Activated naive CD4-positive, alpha-beta T cell treated with anti-CD3 and anti-CD28 coated beads for 36 hours (primary cell): Measurements from ENCODE around the gene CCDC69. TPM values are rescaled to one million over a fixed set of nuclear protein-coding genes. Genes with fewer than 3 reads are reported as not detected.

ENCODE experiments used
- CTCF ChIA-PET: fragments of 350-600 bp; sonication (Branson Sonifier 250); formaldehyde crosslinking; loops from one replicate; lab custom pipeline; 2021; ENCODE audit warnings: antibody characterized with exemption; lab: Charles Lee
- DNase-seq: peaks from one replicate; pipeline ENCODE4 v3.0.0-alpha.2; 2020
- H3K27ac Mint-ChIP-seq: one replicate; pipeline ENCODE4 v1.8.0; 2021; ENCODE audit warnings: mild to moderate bottlenecking, mixed read lengths
- H3K27me3 Mint-ChIP-seq: one replicate; pipeline ENCODE4 v1.8.0; 2021; ENCODE audit warnings: low read depth, mixed read lengths
- H3K36me3 Mint-ChIP-seq: one replicate; pipeline ENCODE4 v1.8.0; 2021; ENCODE audit warnings: low read depth, mixed read lengths
- H3K4me1 Mint-ChIP-seq: one replicate; pipeline ENCODE4 v1.8.0; 2021; ENCODE audit warnings: low read depth, mixed read lengths
- H3K4me3 Mint-ChIP-seq: one replicate; pipeline ENCODE4 v1.8.0; 2021; ENCODE audit warnings: mild to moderate bottlenecking, moderate library complexity, mixed read lengths
- H3K9me3 Mint-ChIP-seq: one replicate; pipeline ENCODE4 v1.8.0; 2021; ENCODE audit warnings: mixed read lengths
- intact Hi-C: fragments of 100-400 bp; cut with micrococcal nuclease; formaldehyde crosslinking; loops from one replicate; pipeline ENCODE4 v1.15.1; 2023
- total RNA-seq, 2 experiments: library from RNA; stranded (reverse); gene quantifications; one replicate each; pipeline ENCODE4 v1.2.3, GENCODE V29; 2021

Gene CCDC69
- total RNA-seq, 2 experiments from 2014 or later = 15.5 to 18.5 TPM

DNA sequence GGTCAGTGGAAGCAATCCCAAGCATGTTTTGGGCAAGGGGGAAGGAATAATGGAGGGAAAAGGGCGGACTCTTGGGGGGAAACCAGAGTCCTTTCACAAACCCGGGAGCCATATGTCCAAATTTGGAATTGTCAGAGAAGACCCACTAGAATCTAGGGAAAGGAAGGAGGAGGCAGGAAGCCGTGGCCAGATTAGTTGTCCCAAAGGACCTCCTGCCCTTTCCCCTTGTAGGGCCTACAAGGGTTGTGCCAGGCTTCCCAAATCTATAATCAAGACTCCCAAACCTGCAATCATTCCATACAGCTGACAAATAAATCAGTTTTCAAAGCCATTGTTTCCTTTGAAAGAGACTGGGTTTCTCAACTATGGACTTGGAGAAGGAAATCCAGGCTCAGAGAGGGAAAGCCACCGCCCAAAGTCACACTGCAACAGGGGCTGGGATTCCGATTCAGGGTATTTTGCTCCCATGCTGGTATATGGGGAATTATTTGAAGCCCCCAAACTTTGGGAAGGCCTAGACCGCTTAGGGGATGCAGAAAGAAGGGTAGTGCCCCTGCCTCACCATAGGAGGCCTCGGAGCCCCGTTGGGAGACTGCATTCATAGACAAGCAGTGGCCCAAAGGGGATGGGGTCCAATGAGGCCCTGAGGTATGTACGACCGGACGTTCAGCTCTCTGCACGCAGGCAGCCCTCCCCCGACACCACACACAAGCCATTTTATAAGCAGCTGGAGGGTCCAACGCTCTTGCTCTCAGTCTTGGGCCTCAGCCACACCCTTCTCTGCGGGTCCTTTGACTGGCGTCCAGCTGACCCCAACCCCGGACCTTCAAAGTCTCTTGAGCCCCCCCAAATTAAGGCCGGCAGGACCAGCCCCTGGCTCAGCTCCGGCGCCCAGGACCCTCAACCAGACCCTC lies 67.1 kb downstream of the CCDC69 start:
- Mint-ChIP-seq H3K9me3 (no peaks in the 10 kb centered on the region), H3K4me3 (peak overlapping the region; percentile 92), H3K36me3 (peaks cover 5% of the 10 kb centered on the region), H3K27ac (peak overlapping the region; percentile 90), H3K4me1 (peaks cover 65% of the 10 kb centered on the region), H3K27me3 (no peaks in the 10 kb centered on the region)
- CTCF ChIA-PET = interaction anchor here (0.8 to 6.5 kb wide), 12 partner anchors 8 to 160 kb away, joined by 3 to 59 read pairs (median 4); partner anchors contain the start of gene CCDC69
- intact Hi-C loops = loop anchor here (10.0 kb wide), 1 partner anchor 288 kb away; the partner anchor contains the start of gene SLC36A1
- peak; percentile 57 for DNase-seq

DNA sequence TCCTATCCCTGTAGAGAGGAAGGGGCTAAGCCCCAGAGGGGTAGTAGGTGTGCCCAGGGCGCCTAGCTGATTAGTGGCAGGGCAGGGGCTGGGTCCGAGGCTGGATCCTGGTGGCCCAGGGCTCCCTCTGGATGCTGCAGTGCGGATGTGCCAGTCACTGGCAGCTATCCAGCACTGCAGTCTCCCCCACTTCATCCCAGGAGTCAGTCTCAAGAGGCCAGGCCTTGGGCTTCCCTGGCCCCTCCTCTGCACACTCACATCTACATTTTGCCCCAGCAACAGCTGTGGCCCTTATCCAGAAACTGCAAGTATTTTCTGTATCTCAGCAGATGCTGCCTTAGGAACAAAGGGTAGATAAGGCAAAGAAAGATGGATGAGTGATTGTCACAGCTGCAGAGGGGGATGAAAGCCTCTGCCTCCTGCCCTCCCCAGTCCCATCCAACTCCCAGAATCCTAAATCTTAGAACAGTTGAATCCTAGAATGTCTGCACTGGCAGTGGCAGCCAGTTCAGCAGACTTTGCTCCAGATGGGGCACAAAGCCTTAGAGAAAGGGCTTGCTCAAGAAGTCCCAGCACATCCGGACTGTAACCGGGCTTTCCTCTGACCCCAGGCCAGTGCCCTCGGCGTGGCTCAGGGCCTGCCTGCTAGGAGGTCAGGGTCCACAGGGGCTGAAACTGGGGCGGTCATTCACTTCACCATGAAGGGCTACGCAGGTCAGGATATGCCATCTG lies 68.0 kb downstream of the CCDC69 start:
- peak overlapping the region; percentile 92 for H3K4me3 Mint-ChIP-seq
- no peaks in the 10 kb centered on the region for H3K9me3 Mint-ChIP-seq
- H3K36me3 Mint-ChIP-seq = peaks cover 5% of the 10 kb centered on the region
- peak overlapping the region; percentile 90 for H3K27ac Mint-ChIP-seq
- H3K4me1 Mint-ChIP-seq = peaks cover 72% of the 10 kb centered on the region
- CTCF ChIA-PET = interaction anchor here (0.6 to 6.5 kb wide), 8 partner anchors 9 to 42 kb away, joined by 3 to 59 read pairs (median 6); no protein-coding TSS in a partner anchor
- intact Hi-C loops = loop anchor here (1.0 to 10.0 kb wide), 5 partner anchors 15 to 289 kb away; partner anchors contain the start of gene SLC36A1
- no peaks in the 10 kb centered on the region for H3K27me3 Mint-ChIP-seq
- peak; percentile 50 for DNase-seq

DNA sequence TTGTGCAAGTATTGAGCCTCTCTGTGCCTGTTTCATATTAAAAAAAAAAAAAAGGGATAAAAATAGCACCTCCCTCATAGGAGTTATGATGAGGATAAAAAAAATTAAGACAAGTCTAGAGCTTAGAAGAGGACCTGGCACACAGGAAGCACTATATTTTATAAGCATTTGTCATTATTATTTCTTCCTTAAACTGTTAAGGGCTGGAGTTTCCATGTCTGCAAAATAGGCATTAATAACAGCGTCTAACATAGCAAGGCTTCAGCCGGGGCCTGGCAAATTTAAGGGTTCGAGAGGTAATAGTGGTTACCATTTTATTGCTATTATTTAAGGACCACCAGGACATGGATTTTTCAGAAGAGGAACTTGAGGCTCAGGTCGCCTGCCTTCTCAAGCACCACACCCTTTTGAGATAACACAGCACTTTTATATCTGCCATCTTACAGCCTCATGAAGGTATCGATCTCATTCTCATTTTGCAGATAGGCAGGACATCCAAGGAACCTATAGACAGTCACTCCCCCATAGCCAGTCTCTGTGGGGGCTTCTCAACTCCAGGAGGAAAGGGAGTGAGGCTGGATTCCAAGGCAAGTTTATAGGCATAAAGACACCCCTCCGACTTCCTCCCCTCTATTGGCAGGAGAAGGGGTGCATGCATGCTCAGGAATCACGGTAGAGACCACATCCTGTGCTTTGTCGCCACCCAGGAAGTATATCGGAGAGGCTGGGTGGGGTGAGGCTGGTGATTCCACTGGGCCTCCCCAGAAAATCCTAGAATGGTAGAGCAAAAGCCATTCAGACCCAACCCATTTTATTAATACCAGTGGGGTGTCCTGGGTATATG lies 68.7 kb downstream of the CCDC69 start:
- Mint-ChIP-seq H3K9me3 (no peaks in the 10 kb centered on the region), H3K27ac (peak overlapping the region; percentile 90), H3K36me3 (peaks cover 7% of the 10 kb centered on the region), H3K27me3 (no peaks in the 10 kb centered on the region), H3K4me3 (peak overlapping the region; percentile 92), H3K4me1 (peaks cover 76% of the 10 kb centered on the region)
- DNase-seq = peak; percentile 71
- intact Hi-C loops = loop anchor here (1.0 to 10.0 kb wide), 8 partner anchors 14 to 698 kb away; partner anchors contain the start of genes G3BP1, RBM22 and SLC36A1
- CTCF ChIA-PET = interaction anchor here (0.6 to 6.5 kb wide), 12 partner anchors 10 to 711 kb away, joined by 3 to 59 read pairs (median 4); no protein-coding TSS in a partner anchor

DNA sequence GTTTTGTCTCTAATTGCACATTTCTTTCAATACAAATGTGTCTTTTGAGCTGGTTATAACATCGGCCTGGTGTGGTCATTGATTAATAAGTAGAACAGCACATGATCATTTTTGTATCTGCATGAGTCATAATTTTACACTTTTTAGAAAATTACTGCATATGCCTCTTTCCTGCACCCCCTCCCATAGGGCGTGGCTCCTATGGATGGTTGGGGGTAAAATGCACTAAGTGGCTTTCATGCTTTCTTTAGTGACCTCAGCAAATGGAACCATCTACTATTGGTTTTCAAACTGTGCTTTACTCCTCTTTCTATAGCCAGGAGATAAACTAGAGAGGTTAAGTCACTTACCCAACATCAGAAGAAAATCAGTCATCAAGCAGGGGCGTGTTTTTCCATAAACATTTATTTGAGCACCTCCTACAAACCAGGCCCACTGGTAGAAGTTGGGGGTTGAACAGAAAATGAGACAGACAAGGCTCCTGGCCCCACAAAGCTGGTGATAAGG lies 70.1 kb downstream of the CCDC69 start:
- no peaks in the 10 kb centered on the region for H3K27me3 Mint-ChIP-seq
- peaks cover 79% of the 10 kb centered on the region for H3K4me1 Mint-ChIP-seq
- no peaks in the 10 kb centered on the region for H3K9me3 Mint-ChIP-seq
- H3K27ac Mint-ChIP-seq = peak overlapping the region; percentile 90
- H3K4me3 Mint-ChIP-seq = peak overlapping the region; percentile 10
- intact Hi-C loops = loop anchor here (2.0 to 10.0 kb wide), 5 partner anchors 291 to 1603 kb away; partner anchors contain the start of genes CSNK1A1, G3BP1, RBM22 and SLC36A1
- CTCF ChIA-PET = interaction anchor here (0.5 to 6.5 kb wide), 7 partner anchors 10 to 70 kb away, joined by 3 to 59 read pairs (median 4); partner anchors contain the start of gene CCDC69
- H3K36me3 Mint-ChIP-seq = peaks cover 7% of the 10 kb centered on the region
- peak; percentile 73 for DNase-seq

DNA sequence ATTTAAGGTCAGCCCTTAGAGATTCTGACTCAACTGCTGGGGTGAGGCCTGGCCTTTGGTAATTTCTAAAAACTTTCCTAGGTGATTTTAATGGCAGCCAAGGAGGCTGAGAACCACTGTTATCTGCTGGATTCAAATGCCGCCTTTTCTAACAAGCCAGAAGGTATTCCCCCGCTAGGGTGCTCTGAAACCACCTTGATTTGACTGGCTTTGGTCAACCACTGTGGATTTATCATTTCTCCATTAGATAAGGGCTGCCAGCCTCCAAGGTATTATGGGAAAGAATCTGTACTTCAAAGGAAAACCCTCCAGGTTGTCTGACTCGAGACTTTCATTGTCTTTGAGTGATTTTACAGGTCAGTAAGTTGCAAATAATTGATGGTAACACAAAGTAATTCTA lies 70.6 kb downstream of the CCDC69 start:
- Mint-ChIP-seq H3K36me3 (peaks cover 7% of the 10 kb centered on the region), H3K4me1 (peaks cover 78% of the 10 kb centered on the region), H3K9me3 (no peaks in the 10 kb centered on the region), H3K27me3 (no peaks in the 10 kb centered on the region), H3K4me3 (peak overlapping the region; percentile 10), H3K27ac (peak overlapping the region; percentile 90)
- DNase-seq = peak; percentile 40
- CTCF ChIA-PET = interaction anchor here (0.7 to 14.6 kb wide), 6 partner anchors 11 to 70 kb away, joined by 3 to 192 read pairs (median 12); partner anchors contain the start of gene CCDC69
- intact Hi-C loops = loop anchor here (2.0 to 10.0 kb wide), 5 partner anchors 292 to 1602 kb away; partner anchors contain the start of genes CSNK1A1, G3BP1, RBM22 and SLC36A1

DNA sequence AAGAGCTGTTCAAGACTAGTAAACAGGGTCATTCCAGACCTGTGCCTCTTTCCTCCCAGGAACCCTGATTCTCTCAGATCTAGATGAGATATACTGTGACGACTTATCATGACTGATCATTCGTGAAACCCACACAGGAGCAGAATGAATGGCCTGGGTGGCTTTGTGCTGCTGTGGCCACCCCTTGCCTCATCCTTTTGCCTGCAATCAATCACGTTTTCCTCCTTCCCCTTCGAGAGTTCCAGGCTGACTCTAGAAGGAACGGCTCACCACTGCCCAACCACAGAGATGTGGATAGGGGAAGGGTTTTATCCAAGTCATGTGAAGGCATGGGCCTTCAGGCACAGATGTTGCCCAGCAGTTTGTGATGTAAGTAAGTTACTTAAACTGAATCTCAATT lies 72.1 kb downstream of the CCDC69 start:
- CTCF ChIA-PET = interaction anchor here (0.6 to 14.6 kb wide), 3 partner anchors 10 to 23 kb away, joined by 3 to 192 read pairs (median 26); no protein-coding TSS in a partner anchor
- Mint-ChIP-seq H3K4me1 (peaks cover 88% of the 10 kb centered on the region), H3K4me3 (peak overlapping the region; percentile 34), H3K27ac (peak overlapping the region; percentile 90), H3K27me3 (no peaks in the 10 kb centered on the region), H3K9me3 (no peaks in the 10 kb centered on the region), H3K36me3 (peaks cover 16% of the 10 kb centered on the region)
- DNase-seq = peak; percentile 86
- intact Hi-C loops = loop anchor here (1.0 to 10.0 kb wide), 10 partner anchors 73 to 1601 kb away; partner anchors contain the start of genes CSNK1A1, G3BP1, RBM22 and SLC36A1

DNA sequence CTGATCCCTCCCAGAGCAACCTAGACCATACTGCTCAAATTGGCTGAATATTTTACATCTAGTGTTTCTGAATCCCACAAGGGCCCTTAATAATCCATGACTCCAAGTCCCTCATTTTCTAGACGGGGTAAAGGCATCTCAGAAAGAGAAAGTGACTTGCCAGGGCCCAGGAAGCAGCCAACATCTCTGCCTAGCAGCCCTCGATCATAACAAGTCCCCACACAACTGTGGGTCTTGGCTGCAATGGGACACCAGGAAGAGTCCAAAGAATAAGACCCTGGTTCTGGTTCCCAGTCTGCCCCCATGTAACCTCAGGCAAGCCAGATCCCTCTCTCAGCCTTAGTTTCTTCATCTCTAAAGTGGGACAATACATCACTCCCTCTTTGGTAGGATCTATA lies 72.6 kb downstream of the CCDC69 start:
- Mint-ChIP-seq H3K27ac (peak overlapping the region; percentile 90), H3K4me3 (peak overlapping the region; percentile 34), H3K36me3 (peaks cover 18% of the 10 kb centered on the region), H3K27me3 (no peaks in the 10 kb centered on the region), H3K9me3 (no peaks in the 10 kb centered on the region), H3K4me1 (peaks cover 93% of the 10 kb centered on the region)
- peak; percentile 41 for DNase-seq
- intact Hi-C loops = loop anchor here (1.0 to 10.0 kb wide), 9 partner anchors 73 to 694 kb away; partner anchors contain the start of genes G3BP1, RBM22 and SLC36A1
- CTCF ChIA-PET = interaction anchor here (0.6 to 14.6 kb wide), 7 partner anchors 10 to 349 kb away, joined by 3 to 192 read pairs (median 14); no protein-coding TSS in a partner anchor

DNA sequence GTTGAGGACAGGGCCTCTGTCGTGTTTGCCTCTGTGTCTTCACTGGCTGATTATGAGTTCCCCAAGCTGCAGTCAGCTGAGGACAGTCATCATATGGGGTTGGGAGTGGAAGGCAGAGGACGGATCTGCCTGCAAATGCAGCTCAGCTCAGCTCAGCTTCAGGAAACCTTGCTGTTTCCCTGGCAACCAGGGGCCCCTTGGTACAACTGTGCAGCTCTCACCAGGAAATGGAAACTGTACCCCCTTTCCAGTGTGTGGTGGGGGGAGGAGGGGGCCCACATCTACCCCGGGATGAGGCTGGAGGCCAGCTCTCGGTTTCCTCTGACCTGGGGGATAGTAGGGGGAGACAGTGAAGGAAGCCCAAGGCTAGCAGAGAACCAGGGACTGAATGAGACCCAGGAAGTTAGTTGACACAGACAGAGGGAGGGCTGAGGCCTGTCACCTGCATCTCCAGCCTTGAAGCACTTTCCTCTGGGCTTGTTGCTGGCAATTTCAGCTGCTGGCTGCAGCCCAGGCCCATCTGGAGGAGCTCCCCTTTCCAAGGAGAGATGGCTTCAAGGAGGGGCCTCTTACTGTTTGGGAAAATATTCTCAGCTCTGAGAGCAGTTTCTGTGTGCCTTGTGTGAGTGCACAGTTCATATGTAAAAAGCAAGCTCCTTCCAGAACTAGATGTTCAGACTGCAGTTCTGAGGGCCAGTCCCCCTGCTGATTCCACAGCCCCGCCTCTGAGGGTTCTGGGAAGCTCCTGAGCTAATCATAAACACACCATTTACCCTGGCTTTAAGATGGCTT lies 73.2 kb downstream of the CCDC69 start:
- H3K4me3 Mint-ChIP-seq = peak overlapping the region; percentile 64
- H3K27me3 Mint-ChIP-seq = no peaks in the 10 kb centered on the region
- peak; percentile 91 for DNase-seq
- intact Hi-C loops = loop anchor here (1.0 to 10.0 kb wide), 13 partner anchors 9 to 739 kb away; partner anchors contain the start of genes G3BP1, RBM22 and SLC36A1
- CTCF ChIA-PET = interaction anchor here (0.6 to 14.6 kb wide), 11 partner anchors 9 to 450 kb away, joined by 3 to 192 read pairs (median 4); partner anchors contain the start of gene RBM22
- peak overlapping the region; percentile 90 for H3K27ac Mint-ChIP-seq
- H3K9me3 Mint-ChIP-seq = no peaks in the 10 kb centered on the region
- H3K4me1 Mint-ChIP-seq = peaks cover 94% of the 10 kb centered on the region
- peaks cover 22% of the 10 kb centered on the region for H3K36me3 Mint-ChIP-seq

DNA sequence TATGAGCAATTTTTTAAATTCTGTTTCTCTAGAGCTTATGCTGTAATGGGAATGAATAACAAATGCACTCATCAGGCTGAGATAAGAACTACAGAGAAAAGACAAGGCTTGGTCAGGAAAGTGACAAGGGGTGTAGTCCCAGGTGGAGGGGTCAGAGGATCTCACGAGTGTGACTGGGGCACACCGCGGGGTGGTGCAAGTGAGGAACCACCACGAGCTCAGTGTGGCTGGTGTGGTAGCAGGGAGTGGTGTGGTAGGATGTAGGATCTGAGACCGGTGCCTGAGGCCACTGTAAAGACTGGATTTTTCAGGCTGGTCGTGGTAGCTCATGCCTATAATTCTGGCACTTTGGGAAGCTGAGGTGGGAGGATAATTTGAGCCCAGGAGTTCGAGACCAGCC lies 75.3 kb downstream of the CCDC69 start:
- Mint-ChIP-seq H3K27ac (peak overlapping the region; percentile 90), H3K36me3 (peaks cover 30% of the 10 kb centered on the region), H3K4me3 (no peak overlapping the region), H3K4me1 (peaks cover 97% of the 10 kb centered on the region), H3K9me3 (no peaks in the 10 kb centered on the region), H3K27me3 (no peaks in the 10 kb centered on the region)
- intact Hi-C loops = no loop called here
- DNase-seq = peak; percentile 38
- CTCF ChIA-PET = interaction anchor here (0.8 to 14.6 kb wide), 7 partner anchors 12 to 90 kb away, joined by 3 to 192 read pairs (median 6); no protein-coding TSS in a partner anchor

DNA sequence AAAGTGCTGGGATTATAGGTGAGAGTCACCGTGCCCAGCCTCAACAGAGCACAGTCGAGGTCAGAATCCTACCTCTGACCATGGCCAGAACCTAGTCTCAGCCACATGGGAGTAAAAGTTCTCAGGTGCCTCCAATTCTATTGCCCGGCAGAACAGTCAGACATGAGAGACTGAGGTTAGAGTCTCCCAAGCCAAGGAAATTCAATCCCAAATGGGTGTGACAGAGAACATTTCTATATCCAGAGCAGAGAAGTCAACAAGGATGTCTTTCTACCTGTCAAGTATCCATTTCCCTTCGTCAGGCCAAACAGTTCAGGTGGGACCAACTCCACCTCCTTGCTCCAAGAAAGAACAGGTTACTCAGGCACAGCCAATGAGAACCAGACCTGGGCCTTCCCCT lies 76.9 kb downstream of the CCDC69 start:
- Mint-ChIP-seq H3K36me3 (peaks cover 29% of the 10 kb centered on the region), H3K9me3 (no peaks in the 10 kb centered on the region), H3K27me3 (no peaks in the 10 kb centered on the region), H3K4me1 (peaks cover 96% of the 10 kb centered on the region), H3K4me3 (no peak overlapping the region), H3K27ac (peak overlapping the region; percentile 20)
- intact Hi-C loops = no loop called here
- DNase-seq = no peak
- CTCF ChIA-PET = interaction anchor here (2.3 to 14.6 kb wide), 2 partner anchors 18 kb away, joined by 18 to 192 read pairs; no protein-coding TSS in a partner anchor
